Erythroblast (primary cell): ENCODE results near the gene RIN3.

Experiments
- DNase-seq, 2 experiments: peaks; one replicate each; lab custom pipeline; 2025; lab: John Stamatoyannopoulos, UW
- GATA1 ChIP-seq: IDR thresholded peaks from 2 replicates; pipeline ENCODE4 v1.6.1; 2011; ENCODE audit warnings: low read depth, mild to moderate bottlenecking, control low read depth, low read length, moderate library complexity
- POLR2A ChIP-seq: IDR thresholded peaks from 2 replicates; pipeline ENCODE4 v1.6.1; 2011; ENCODE audit warnings: mild to moderate bottlenecking, low read length

The RIN3 gene

DNA sequence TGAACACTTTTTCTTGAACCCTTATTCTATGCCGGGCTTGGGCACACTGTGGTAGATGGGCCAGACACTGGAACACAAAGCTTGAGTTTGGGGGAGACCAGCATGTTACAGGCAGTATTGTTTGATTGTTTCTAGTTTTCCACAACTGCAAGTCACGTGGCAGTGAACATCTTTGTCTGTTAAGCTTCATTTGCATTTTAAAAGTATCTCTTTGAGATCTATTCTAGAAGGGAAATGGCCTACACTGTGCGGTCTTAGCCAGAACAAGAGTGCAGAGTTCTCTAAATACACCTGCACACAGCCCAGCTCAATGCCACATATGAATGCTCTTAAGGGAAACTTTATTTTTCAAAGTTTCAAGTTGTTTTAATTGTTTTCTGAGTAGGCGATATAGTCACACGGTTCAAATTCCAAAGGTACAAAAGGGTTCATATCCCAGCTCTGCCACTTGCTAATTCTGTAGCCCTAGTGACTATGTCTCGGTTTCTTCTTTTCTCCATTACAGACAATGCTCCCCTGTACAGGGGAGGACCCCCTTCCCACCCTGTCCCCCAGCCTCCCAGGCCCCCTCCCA is 24.9 kb downstream of the RIN3 start:
- no peak for DNase-seq
- no peak for TF ChIP-seq POLR2A
- no peak for TF ChIP-seq GATA1

DNA sequence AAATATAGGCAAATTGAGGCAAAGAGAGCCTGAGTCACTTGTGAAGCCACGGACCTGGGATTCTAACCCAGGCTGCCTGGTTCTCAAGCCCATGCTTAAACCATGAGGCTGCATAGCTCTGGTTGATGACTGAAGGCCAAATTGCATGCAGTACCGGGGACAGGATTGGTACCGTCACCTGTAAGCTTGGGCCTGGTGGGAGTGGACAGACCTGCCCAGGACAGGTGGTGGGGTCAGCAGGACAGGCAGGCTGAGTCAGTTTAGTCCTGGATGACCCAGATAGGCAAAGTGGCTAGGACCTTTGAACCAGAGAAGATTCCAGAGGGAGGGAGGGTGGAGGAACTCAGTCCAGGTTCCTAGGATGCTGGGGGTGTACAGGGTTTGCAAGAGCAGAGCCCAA is 25.8 kb downstream of the RIN3 start:
- DNase-seq: no peak
- TF ChIP-seq POLR2A (no peak), GATA1 (no peak)

- no peak for DNase-seq
- TF ChIP-seq GATA1 (no peak), POLR2A (no peak)
Measured at GRCh38 chr14:92539875-92540274, 26.3 kb downstream of the RIN3 start.

DNA sequence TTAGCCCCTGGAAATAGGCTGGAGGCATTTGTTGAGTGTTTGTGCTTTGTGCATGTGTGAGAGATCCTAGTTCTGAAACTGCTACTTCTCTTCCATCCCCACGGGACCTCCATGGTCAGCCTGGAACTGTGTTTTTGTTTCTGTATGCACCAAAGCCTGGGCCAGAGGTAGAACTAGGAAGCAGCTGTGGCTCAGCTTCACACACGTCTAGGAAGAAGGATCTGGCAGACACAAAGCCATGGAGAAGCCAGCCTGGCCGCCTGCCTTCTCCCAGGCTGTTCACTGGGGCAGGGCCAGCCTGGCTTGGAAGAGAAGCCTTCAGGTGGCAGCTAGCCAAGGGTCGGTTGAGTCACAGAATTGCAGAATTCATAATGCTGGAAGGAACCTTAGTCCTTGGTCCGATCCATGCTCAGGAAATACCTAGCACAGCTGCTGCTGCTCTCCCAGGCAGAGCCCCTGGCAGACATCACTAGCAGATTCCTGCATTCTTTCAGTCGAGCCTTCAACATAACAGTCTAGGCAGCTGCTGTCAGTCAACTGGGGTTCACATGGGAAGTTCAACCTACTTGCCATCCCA is 27.0 kb downstream of the RIN3 start:
- TF ChIP-seq POLR2A: no peak
- no peak for TF ChIP-seq GATA1

GRCh38 chr14:92542766-92543554 is 29.4 kb downstream of the RIN3 start:
- no peak for DNase-seq
- TF ChIP-seq GATA1 (no peak), POLR2A (no peak)

More for the DNA sequence above, 27.0 kb downstream of the RIN3 start:
- DNase-seq: peak in 1 of 2 experiments; percentile 28

DNA sequence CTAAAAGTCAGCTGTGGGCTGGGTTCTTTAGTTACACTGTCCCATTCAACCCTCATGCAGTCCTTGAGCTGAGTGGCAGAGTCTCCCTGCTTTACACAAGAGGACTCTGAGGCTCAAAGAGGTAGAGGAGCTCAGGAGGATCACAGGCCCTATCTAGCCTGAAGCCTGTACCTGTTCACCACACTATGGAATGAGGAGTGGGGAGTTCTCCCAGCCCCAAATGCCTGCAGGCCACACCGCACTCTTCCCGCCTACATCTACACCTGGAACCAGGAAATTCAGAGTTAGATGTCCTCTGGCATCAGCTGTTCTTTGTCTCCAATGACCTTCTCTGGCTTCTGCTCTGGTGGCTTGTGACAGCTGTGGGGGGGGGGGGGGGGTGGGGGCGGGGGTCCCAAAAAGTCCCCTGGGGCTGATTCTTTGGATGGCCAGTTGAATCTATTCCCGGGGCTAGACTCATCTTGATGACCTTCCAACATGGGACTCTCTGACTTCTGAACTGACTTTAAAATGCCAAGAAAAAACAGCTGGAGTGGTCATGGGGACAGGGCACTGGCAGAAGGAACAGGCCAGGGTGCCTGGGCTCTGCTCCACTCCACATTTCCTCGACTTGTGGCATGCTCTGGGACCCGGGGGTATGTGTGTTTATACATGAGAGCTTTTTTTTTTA is 30.6 kb downstream of the RIN3 start:
- TF ChIP-seq POLR2A (no peak), GATA1 (no peak)
- DNase-seq: no peak

DNA sequence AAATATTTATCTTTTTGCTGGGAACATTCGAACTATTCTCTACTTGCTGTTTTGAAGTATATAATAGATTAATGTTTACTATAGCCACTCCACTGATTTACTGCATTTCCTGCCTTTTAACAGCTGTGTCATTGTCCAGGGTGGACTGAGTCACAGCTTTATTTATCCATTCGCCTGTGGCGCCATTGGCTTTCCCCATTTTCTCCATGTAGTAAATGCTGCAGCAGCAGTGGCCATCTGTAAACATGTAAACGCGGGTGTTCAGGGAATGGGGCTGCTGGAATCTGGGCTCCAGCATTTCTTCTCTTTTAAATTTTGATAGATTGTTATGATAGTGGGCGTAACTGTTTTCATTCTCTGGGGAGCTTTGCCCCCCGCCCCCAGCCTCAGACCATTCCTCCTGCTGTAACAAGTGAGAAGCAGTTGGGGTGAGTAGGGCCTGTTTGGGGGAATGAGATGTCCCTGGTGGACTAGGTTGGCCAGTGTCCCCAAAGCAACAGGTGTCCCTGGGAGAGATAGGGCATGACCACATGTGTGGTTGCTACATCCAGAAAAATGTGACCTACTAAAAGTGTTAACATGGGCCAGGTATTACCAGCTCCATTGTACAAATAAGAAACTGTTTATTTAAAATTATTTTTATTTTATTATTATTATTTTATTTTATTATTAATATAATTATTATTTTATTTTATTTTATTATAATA is 32.9 kb downstream of the RIN3 start:
- TF ChIP-seq GATA1 (no peak), POLR2A (no peak)
- peak; percentile 55 to 58 for DNase-seq

DNA sequence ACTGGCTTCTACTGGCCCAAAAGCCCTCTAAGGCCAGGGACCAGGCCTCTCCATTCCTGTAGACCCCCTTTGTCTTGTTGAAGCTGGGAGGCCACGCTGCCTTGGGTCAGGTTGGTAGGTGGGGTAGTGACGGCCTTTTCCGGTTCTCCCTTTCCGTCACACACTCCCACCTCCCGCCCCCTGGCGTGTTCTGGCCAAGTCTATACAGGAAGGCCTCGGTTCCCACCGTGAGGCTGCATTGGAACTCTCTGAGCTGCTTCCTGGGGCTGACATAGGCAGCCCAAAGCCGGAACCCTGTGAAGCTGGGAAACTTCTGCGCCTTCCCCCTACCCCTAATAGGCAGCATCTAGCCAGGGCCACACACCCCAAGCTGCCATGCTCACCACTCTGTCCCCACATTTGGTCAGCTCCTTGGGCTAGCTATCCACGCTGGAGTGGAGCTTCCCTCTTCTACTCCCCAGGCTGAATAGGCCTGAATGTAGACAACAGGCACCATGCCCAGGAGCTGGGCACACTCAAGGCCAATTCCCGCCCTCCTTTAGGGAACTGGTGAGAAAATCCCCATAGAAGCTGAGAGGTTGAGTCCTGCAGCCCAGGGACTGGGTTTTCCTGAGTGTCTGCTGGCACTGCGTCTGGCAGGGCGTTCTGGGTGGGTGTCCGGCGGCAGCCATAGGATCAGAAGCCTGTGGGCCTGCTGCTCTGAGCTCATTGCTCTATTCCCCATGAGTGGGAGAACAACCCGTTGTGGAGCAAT is 35.7 kb downstream of the RIN3 start:
- peak; percentile 22 to 37 for DNase-seq
- TF ChIP-seq GATA1 (no peak), POLR2A (peak; percentile 12)

DNA sequence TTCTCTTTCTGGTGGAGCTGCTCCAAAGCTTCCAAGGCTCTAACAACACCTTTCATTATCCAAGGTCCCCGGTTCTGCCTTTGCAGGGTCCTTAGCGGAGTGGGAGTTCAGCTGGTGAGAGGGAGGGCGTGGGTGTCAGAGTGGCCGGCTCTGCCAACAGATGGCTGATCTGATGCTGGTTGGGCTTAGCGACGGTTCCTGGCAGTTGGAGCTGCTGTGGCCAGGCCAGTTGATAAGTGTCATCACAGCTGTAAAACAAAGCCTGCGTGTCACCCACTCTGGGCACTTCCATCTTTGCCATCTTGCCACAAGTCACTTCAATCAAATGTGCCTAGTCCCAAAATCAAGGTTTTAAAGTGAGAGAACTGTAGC is 36.3 kb downstream of the RIN3 start:
- TF ChIP-seq GATA1 (peak; percentile 38), POLR2A (peak; percentile 14)

GRCh38 chr14:92551044-92551841 is 37.7 kb downstream of the RIN3 start:
- TF ChIP-seq POLR2A (peak; percentile 39), GATA1 (no peak)
- peak; percentile 43 to 77 for DNase-seq

More for the DNA sequence above, 36.3 kb downstream of the RIN3 start:
- DNase-seq: peak; percentile 82 to 94

- TF ChIP-seq POLR2A (no peak), GATA1 (no peak)
- peak; percentile 17 to 31 for DNase-seq
Measured at GRCh38 chr14:92552066-92552465, 38.5 kb downstream of the RIN3 start.

DNA sequence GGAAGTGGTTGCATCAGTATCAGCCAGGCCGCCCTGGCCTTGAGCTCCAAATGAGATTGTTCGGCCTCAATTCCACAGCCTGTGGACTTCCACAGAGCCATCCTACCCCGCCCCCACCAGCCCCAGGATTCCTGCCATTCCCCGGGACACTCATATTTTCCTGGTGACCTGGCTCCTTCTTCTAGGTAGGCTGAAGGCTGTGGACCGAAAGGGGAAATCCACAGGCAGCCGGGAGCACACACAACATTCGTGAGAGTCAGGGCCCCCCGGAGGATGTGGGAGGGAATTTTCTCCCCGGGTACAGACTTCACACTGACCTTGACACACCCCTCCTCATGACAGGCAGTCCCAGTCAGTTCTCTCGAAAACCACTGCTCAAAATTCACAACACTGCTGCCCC is 39.9 kb downstream of the RIN3 start:
- DNase-seq: peak; percentile 19 to 40
- TF ChIP-seq GATA1 (no peak), POLR2A (no peak)
